H7 (cell line): ENCODE measurements around the gene PKNOX2. TPM values are rescaled to one million over a fixed set of nuclear protein-coding genes. Genes with fewer than 3 reads are reported as not detected.

Source experiments
- DNase-seq: peaks from one replicate; pipeline ENCODE4 v3.0.0; 2012
- H3K27me3 ChIP-seq: 2 replicates; pipeline ENCODE4 v1.6.0; 2011; ENCODE audit warnings: mild to moderate bottlenecking, low read length; ENCODE audit not compliant: control insufficient read depth, insufficient read depth
- H3K36me3 ChIP-seq: replicated peaks from 2 replicates; pipeline ENCODE4 v1.5.1; 2011; ENCODE audit warnings: low read length; ENCODE audit not compliant: control insufficient read depth, insufficient read depth
- H3K4me3 ChIP-seq: 2 replicates; pipeline ENCODE4 v1.5.1; 2011; ENCODE audit warnings: low read depth, mild to moderate bottlenecking, control low read depth, low read length, moderate library complexity; ENCODE audit not compliant: insufficient read depth
- total RNA-seq: library from RNA; depleted of rRNA; stranded (reverse); fragments of >200 nt; shearing (Covaris generic); gene quantifications from 2 replicates; pipeline ENCODE4 v1.2.3, GENCODE V29; 2014

PKNOX2 gene
- total RNA-seq, 1 experiment from 2014 or later = 1.6 TPM

DNA sequence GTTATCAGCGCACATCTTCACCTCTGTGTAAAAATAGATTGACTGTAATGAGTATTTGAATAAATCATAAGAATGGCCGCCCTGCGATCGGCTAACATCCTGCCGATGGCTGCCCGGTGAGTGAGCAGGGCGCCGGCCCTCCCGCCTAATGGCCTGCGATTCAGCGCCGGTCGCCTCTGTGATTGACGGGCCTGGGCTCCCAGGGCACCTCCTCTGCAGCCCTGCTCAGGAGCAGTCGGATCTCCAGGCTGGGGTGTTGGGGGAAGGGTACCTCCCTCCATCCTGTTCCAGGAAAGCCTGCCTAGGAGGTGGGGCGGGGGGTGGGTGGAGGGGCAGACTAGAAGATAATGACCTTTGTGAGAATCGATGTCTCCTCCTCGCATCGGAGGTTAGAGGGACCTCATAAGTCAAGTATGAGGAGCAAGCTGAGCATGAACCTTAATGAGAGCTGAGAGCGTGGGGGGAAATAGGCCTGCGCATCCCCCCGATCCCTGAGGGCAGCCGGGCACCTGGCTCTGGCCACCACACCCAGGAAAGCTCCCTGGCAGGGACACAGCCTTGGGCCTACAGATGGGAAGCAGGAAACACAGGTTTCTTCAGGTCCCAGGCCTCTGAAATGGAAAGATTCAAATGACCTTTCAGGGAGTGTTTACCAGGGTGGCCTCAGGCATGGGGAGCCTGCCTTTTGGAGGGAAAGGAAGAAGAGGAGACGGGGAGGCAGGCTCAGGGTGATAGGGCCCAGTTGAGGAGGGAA, 71.7 kb downstream of the PKNOX2 start:
- peak; percentile 73 for DNase-seq

DNA sequence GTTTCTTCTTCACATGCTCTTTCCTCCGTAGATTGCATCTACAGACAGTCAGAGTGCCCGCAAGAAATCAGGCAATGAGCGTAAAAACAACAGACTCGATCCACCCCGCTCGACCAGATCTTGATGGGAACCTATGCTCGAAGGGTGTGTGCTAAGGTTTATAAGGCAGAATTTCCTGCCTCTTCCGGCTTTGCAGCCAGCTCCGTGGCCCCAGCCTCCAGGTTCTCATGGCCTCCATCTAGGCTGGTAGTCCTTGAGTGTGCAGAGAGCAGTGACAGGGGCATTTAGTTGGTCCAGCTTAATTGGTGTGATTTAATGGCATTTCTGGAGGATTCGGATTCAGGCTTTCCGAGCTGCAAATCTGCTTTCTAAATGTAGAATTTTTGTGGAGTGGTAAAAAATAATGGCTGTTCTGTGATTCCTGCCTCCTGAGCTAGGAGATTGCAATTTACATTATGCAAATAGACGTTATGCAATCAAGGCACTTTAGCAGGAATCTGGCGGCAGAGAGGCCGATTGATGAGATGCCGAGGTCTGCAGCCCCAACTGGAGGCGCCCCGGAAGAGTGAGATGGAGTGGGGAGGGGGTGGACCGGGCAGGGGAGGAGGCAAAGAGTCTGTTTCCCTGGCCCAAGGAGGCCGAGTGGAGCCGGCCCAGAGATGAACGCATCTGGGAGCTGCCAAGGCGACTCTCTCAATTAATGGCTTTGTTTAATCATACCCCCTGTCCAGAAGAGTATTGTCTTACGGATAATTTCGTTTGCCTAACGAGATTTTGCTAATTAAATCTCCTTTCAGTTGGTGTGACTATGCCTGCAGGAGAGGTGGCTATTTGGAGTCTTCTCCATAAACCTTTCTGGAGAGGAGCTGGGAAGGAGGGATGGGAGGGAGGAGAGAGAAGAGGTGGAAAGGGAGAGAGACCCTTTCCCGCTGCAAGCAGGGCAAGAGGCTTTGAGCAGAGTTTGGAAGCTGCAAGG, 75.3 kb downstream of the PKNOX2 start:
- DNase-seq = peak; percentile 81
- Histone ChIP-seq H3K27me3 (no peaks in the 10 kb centered on the region), H3K36me3 (no peaks in the 10 kb centered on the region), H3K4me3 (no peak overlapping the region)

More for the DNA sequence above, 71.7 kb downstream of the PKNOX2 start:
- Histone ChIP-seq H3K36me3 (no peaks in the 10 kb centered on the region), H3K4me3 (no peak overlapping the region), H3K27me3 (no peaks in the 10 kb centered on the region)

DNA sequence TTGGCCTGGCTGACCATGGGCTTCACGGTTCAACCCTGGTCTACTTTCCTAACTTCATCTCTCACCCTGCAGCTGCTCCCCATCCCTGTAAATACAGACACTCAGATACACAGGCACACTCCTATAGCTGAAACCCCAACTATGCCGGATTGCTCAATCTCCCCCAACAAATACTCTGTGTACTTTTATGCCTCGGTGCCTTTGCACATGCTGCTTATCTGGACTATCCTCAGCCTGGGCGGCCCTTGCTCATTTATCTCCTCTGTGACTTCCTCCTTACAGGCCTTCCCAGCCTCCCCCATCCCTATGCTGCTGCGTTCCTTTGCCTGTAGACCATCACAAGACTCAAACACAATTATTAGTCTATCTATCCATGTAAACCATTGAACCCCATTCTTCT, 76.6 kb downstream of the PKNOX2 start:
- no peak for DNase-seq
- Histone ChIP-seq H3K4me3 (no peak overlapping the region), H3K36me3 (no peaks in the 10 kb centered on the region), H3K27me3 (no peaks in the 10 kb centered on the region)

DNA sequence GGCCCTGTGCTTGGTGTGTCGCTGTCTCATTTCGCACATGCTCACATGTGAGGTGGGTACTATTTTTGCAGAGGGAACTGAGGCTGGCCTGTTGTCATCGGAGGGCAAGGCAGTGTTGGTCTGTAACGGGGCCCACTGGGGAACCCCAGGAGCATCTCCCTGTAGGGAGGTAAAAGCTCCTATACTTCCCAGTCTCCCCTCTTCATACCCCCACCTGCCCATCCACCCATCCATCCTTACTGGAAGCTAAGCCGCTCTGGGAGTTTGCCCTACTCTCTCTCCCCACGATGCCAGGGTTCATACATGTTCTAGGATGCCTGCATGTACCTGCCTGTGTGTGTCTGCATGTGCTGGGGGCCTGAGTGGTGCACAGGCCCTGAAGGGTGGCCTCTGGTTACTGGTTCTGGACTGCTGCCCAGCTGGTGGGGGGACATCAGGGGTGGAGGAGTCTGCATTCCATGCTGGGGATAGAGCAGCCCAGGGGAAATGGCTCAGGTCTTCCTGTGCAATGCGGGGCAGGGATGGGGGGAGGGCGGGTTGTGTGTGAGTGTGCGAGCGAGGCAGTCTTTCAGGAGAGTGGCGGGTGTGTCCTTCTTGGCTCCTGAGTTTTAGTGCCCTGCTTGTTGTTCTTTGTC, 77.7 kb downstream of the PKNOX2 start:
- H3K36me3 ChIP-seq = no peaks in the 10 kb centered on the region
- no peak for DNase-seq
- H3K27me3 ChIP-seq = no peaks in the 10 kb centered on the region
- H3K4me3 ChIP-seq = no peak overlapping the region

DNA sequence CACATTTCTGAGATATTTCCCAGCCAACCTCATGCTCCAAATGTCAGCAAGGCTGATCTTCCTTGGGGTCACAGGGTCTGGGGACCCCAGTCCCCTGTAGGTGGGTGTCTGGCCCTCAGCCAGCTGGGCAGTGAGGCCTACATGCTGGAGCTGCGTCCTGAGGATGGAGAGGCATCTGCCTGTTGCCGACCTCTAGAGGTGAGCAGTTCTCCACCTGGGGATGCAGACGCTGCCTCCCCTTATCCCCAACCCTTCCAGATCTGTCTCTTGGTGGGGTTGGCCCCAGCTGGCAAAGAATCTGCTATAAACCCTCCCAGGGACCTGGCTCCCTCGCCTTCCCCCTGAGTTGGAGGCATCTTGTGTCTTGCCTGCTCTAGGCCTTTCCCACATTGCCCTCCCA, 79.6 kb downstream of the PKNOX2 start:
- Histone ChIP-seq H3K4me3 (no peak overlapping the region), H3K27me3 (no peaks in the 10 kb centered on the region), H3K36me3 (no peaks in the 10 kb centered on the region)
- no peak for DNase-seq

DNA sequence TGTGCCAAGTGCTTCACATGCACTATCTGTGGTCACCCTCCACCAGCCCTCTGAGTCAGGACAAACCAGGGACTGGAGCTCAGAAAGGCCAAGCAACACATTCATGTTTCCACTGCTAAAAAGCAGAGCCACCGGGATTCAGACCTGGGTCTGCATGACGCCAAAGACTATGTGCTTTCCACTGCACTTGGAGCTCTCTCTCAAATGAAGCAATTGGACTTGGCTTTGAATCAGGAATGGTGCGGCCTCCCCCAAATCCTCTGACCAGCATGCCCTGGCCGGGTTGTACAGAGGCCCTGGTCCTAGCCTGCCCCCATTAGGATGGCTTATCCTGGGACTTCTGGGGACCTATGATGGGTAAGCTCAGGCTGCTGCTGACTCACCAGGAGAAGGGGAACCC, 80.7 kb downstream of the PKNOX2 start:
- H3K36me3 ChIP-seq = no peaks in the 10 kb centered on the region
- no peak overlapping the region for H3K4me3 ChIP-seq
- no peak for DNase-seq
- H3K27me3 ChIP-seq = no peaks in the 10 kb centered on the region

DNA sequence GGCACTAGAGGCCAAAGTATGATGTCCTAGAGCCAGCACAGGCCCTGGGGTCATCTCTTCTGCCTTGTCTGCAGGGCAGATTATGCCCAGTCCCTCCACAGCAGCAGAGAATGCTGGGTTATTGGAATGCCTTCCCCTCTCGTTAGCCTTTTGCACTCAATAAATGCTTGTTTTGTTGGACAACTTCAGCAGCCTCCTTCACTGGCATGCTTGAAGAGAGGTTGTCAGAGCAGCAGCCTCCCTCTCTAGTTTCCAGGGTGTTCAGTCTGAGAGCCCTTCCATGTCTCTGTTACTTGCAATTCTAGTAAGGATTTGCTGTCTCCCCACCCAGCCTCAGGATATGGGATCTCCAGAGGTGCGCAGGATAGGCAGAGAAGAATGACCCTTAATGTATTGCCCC, 82.9 kb downstream of the PKNOX2 start:
- H3K4me3 ChIP-seq = no peak overlapping the region

DNA sequence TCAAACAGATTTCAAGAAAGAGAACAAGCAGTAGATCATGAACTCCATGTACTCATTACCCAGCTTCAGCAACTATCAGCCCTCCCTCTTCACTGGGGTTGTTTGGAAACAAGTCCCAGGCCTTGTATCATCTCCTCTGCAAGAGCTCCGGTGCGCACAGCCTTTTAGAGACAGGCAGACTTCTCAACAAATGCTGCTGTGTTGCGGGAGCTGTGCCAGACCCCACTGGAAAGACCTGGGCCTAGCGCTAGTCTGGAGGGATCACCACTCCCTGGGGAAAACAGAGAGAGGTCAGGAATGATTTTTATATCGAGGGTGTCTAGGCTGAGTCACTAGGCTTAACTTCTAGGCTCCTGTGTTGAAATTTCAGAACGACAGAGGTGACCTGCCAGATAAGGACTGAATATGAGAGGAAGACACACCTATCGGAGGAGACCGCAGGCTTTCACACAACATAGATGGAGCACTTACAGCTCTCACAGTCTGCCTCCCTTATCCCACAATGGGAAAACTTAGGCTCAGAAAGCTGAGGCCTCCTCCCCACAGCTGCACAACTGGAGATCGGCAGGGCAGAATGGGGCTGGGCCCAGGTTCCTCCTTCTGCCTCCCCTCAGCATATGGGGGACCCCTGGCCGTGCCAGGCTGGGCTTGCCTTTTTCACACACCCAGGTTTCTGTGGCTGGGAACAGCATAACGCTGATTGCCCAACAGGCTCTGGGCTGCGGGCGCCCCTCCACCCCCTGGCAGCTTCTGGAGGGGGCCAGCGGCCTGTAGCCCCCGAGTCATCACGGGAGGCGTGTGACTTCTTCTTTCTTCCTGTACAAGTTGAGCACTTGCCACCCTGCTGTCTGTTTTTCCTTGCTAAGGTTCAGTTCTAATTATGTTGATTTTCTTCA, 86.0 kb downstream of the PKNOX2 start:
- no peaks in the 10 kb centered on the region for H3K36me3 ChIP-seq
- no peak overlapping the region for H3K4me3 ChIP-seq
- no peaks in the 10 kb centered on the region for H3K27me3 ChIP-seq
- no peak for DNase-seq

More for the DNA sequence above, 82.9 kb downstream of the PKNOX2 start:
- H3K27me3 ChIP-seq = no peaks in the 10 kb centered on the region
- no peaks in the 10 kb centered on the region for H3K36me3 ChIP-seq
- DNase-seq = no peak

DNA sequence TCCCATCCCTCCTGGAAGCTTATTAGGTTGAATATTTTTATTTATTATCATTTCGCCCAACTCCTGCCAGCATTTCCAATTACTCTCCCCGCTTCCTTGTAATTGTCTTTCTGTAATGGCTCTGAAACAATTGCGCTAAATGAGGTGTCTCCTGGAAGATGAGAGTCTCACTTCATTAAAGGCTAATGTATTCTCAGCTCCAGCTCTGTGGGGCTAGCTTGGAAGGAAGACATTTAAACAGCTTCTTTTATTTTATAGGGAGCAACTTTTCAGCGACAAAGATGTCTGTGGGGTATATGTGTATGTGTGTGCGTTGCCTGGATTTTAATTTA, 86.6 kb downstream of the PKNOX2 start:
- DNase-seq = no peak
- Histone ChIP-seq H3K36me3 (no peaks in the 10 kb centered on the region), H3K4me3 (no peak overlapping the region), H3K27me3 (no peaks in the 10 kb centered on the region)

DNA sequence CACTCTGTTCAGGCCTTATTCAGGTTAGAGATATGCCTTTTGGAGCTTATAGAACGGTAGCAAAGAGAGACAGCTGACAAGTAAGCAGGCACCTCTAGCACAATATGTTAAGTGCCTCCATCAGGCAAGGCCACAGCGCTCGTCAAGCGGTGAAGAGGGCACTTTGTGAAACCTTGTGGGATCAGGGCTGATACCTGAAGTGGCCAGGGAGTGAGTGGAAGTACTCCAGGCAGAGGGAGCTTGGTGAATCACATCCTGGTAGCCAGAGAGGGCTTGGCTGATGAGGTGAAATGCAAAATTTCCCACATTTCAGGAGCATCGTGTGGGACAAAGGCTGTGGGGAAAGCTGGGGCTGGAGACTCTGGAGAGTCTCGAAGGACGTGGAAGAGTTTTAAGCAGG, 87.4 kb downstream of the PKNOX2 start:
- Histone ChIP-seq H3K36me3 (no peaks in the 10 kb centered on the region), H3K4me3 (no peak overlapping the region), H3K27me3 (no peaks in the 10 kb centered on the region)
- DNase-seq = no peak

DNA sequence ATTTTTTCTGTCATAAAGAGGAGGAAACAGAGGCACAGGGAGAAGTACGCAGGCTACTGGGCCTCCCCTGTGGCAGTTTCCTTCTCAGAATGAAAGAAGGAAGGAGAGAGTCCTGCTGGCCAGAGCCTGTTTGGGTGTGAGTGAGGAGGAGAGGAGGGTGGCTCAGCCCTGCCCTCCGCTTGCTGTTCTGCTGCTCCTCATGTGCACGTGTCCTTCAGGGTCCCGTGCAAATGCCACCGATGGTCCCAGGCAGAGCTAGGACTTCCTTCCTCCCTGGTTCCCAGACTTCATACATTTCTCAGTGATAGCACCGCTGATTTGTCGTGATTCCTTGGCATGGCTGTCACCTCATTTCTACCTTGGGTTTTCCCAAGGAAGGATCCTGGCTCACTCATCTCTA, 88.7 kb downstream of the PKNOX2 start:
- H3K4me3 ChIP-seq = no peak overlapping the region
- no peak for DNase-seq
- no peaks in the 10 kb centered on the region for H3K27me3 ChIP-seq
- no peaks in the 10 kb centered on the region for H3K36me3 ChIP-seq

DNA sequence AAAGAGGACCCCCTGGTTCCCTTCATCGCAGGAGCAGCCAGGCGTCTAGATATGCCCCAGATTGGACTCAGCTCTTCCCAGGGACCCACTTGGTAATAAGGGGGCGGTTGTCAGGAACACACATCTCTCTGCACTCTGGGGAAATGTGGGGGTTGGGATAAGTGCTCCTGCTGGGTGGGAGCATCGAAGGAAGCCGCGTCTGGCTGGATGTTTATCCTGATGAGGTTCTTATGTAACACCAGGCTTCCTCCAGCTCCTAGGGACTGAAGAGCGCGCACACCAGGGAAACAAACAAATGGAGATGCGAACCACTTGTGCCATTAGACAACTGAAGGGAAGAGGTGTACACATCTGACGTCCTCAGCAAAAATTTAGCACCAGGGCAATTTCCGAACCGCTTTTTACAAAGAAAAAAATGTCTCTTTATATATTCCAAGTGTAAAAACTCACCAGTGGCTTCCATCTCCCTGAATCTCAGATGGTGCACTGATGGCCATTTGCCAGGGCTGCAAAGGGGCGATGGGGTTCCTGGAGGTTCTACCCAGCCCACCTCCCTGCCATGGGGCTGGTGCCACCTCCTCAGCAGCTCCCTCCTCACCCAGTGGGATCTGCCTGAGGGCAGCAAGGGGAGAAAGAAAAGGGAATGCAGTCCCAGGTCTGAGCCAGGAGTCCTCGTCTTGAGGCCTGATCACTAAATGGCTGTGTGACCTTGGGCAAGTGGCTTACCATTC, 89.4 kb downstream of the PKNOX2 start:
- no peak for DNase-seq
- Histone ChIP-seq H3K4me3 (no peak overlapping the region), H3K36me3 (no peaks in the 10 kb centered on the region), H3K27me3 (no peaks in the 10 kb centered on the region)

DNA sequence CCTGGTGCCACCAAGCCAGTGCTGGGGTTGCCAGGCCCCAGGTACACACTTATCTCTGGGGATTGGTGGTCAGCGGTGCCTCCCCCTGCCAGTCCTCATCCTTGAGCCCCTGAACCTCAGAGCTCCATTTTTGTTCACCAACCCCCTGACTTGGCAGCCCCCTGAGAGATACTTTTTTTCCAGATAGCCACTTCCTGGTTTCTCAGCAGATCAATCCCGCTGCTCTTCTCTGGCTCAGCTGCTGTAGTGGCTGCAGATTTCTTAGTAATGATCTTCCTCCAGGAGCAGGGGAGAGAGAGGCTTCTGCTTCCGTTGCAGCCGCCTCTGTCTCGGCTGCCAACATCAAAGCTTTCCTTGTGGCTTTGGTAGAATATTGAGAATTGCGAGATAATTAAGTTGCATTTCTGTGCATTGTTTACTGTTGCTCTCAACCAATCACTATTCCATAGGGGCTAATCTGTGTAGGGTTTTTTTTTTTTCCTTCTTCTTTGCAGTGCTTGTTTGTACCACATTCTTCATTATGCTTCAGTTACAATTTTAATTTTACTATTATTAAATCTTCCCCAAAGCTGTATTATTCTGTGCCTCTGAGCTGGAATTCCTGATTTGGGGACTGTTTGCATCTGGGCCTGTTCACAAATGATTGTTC, 92.1 kb downstream of the PKNOX2 start:
- Histone ChIP-seq H3K4me3 (no peak overlapping the region), H3K36me3 (no peaks in the 10 kb centered on the region)
- no peak for DNase-seq

More for the DNA sequence above, 92.1 kb downstream of the PKNOX2 start:
- H3K27me3 ChIP-seq = peaks cover 5% of the 10 kb centered on the region
